GM15510 (cell line): Measurements from ENCODE around the gene NECAB2.

Source experiments
- POLR2A ChIP-seq: IDR thresholded peaks from 3 replicates; pipeline ENCODE4 v1.6.1; 2011; ENCODE audit warnings: borderline replicate concordance; ENCODE audit not compliant: insufficient read length; ENCODE audit errors: extremely low read depth

NECAB2 gene

DNA sequence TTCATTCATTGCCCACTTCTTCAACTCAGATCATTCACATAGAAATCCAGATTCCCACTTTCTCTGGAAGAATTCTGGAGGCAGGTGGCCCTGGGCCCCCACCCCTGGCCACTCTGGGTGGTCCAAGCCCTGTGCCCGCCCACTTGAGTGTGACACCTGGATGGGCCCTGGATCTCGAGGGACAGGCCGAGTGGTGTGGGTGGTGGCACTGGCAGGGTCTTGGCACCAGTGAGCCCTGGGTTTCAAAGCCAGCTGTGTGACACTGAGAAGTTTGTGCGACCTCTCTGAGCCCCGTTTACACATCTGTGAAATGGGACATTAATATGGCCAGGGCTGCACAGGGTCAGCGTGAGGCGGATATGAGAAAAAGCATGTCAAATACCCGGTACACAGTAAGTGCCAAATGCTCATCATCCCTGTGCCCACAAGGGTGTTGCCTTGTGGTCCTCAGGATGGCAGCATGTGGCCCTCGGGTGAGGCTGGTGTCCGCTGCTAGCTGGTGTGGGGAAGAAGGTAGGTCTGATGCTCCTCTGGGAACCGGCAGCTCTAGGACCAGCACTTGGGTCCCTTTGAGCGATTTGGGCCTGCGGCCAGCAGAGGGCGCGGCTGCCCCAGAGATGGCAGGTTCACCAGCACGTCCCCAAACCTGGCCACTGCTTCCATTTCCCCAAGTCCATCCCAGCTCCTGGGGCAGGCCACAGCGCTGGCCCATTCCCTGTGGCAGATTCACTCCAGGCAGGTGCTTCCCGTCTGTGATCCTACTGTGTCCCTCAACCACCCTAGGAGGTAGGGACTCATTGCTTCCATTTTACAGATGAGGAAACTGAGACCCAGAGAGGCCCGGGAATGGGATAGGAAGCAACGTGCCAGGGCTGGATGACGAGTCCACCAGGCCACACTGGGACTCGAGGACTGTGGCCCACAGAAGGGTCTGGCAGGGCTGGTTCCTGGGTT is 11.4 kb upstream of the NECAB2 start:
- no peak for TF ChIP-seq POLR2A

DNA sequence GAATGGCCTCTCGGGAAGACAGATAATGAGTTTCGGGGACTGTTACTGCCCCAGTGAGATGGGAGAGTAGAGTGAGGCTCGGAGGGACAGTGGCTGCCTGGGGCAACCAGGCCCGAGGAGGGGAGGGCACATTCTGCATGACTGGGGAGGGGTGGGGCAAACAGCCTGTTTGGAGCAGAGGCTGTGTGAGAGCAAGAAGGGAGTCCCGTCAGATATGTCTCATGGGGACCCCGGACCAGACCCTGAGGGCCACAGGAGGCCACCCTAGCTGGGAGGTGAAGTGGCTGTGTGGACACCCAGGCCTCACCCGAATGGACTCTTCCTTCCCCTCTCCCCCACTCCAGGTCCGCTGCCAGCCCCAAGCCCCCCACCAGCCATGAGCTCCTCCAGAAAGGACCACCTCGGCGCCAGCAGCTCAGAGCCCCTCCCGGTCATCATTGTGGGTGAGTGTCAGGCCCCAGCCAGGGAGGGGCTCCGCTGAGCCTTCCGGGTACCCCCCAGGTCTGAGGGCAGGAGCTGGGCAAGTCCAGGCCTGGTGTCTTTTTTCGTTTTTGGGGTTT is 10.7 kb upstream of the NECAB2 start:
- TF ChIP-seq POLR2A: no peak

DNA sequence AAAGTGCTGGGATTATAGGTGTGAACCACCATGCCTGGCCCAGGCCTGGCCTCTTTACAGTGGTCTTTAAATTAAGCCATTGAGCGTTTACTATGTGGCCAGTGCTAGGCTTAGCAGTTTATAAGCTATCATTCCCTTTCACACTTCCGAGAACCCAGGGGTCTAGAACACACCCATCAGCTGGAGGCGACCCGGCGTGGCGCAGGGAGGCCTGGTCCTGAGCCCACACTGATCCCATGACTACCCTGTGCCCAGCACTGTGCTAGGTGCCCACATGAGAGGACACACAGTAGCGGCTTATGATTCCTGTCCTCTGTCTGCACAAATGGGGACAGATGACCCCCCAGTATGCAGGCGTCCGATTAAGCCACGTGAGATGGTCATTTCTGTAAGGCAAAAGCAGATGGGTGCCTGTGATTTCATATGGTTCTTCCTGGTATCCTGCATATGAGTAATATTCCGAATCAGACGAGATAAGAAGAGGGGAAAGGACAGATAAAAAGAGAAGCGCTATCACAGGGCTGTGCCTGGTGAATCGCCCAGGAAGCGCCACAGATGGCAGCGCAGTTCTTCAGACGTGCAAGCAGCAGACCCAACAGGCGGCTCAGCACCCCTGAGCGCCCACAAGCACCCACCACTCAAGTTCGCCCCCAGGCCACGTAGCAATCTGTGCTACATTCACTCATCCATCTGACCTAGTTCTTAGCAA is 9.8 kb upstream of the NECAB2 start:
- TF ChIP-seq POLR2A: no peak

DNA sequence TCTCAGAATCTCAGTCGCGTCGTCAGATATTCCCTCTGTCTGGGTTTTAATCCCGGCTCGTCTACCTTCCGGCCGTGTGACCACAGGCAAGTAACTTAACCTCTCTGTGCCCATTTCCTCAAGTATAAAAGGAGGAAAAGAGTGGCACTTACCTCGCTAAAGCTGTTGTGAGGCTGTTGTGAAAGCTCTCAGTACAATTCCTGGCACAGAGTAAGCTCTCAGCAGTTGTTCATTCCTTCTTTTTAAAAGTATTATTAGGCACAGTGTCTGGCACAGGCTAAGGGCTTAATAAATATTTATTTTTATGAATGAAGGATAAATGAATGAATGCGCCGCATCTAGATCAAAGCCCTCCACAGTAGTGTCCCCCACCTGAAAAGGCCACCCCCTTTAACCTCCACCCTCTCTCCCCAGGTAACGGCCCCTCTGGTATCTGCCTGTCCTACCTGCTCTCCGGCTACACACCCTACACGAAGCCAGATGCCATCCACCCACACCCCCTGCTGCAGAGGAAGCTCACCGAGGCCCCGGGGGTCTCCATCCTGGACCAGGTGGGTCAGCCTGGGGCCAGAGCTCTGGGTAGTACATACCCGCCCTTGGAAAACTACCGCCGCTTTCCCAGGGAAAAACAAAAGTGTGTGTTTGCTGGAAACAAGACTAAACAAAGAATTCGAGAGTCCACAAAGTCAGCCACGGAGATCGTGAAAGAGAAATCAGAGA is 9.0 kb upstream of the NECAB2 start:
- no peak for TF ChIP-seq POLR2A

DNA sequence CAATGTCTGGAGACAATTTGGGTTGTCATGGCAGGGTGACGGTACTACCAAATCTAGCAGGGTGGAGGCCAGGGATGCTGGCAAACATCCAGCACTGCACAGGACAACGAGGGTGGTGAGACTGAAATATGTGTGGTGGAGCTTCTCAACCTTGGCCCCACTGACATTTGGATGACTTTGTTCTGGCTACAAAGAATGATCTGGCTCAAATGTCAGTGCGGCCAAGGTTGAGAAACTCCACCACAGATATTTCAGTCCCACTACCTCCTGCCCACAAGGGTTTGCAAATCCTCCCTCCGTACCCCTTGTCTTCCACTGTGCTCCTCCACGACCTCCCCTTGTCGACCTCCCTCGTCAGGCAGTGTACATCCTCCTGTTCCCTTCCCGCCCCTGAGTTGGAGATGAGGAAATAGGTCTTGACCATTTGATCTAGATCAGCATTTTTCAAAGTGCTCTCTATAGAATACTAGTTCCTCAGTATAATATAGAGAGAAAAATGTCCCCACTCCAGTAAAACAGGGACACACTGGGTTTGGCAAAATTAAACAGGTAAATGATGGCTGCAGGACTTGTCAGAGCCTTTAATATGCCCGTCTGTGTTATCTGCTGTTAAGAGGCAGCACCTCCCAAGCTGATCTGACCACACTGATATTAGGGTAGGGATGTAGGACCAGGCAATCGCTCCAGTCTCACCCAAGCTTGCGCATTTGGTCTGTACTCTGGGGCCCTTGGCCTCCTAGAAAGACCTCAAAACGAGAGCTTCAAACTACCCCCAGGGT is 8.2 kb upstream of the NECAB2 start:
- no peak for TF ChIP-seq POLR2A

DNA sequence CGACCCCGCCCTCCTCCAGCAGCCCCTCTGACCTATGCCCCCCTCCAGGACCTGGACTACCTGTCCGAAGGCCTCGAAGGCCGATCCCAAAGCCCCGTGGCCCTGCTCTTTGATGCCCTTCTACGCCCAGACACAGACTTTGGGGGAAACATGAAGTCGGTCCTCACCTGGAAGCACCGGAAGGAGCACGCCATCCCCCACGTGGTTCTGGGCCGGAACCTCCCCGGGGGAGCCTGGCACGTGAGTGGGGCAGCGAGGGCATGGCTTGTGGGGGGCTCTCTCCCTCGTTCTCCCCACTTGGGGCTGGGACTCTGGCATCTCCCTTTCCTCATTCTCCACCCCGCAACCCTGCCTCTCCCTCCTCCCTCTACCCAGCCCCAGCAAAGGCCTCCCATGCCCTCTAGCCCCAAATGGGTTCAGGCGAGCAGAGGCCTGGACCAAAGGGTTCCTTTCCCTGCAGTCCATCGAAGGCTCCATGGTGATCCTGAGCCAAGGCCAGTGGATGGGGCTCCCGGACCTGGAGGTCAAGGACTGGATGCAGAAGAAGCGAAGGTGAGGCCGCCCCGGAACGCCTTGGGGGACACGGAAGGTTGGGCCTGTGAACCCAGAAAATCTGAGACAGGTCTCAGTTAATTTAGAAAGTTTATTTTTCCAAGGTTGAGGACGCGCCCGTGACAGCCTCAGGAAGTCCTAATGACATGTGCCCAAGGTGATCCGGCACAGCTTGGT is 7.4 kb upstream of the NECAB2 start:
- no peak for TF ChIP-seq POLR2A

DNA sequence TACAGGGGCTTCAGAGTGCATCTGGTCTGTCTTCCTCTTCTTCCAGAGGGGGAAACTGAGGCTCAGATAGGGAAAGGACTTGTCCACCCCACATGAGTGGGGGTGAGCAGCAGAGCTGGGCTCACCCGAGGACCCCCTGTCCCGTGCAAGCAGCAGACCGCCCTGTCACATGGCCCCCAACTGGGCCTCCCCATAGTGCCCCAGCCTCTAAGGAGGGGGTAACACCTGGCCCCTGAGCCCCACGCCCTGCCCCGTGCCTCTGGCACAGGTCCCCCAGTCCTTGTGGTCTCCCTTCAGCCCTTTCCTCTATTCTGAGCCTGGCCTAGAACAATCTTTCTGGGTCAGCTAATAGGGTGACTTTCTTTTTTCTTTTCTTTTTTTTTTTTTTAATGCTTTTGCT is 6.5 kb upstream of the NECAB2 start:
- no peak for TF ChIP-seq POLR2A

DNA sequence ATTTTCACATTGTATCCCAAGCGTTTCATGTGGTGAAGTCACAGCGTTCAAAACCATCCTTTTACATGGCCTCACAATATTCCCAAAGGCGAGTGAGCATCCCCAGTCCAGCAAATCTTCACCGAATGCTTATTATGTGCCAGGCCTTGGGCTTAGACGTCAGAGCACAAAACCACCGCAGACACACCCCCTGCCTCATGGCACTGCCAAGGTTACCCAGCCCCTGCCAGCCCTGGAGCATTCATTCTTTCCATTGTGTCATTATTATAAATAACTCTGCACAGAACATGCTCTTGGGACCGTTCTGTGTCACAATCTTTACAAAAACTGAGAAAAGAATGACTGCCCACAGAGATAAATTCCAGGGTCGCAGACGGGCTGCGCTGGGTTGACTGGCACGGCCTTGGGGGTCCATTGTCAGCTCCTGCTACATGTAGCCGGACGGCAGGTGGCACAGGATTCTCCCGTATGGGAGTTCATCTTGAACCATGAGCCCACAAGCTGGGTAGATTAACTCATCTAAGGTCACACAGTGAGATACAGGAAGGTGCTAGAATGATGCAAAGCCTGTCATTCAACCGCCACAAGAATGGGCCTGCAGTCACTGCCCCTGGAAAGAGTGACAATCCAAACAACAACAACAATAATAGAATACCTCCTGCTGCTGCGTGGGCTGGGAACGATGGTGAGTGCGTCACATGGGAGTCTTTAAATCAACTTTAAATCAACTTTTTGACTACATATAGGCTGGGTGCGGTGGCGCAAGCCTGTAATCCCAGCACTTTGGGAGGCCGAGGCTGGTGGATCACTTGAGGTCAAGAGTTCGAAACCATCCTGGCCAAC is 4.5 kb upstream of the NECAB2 start:
- TF ChIP-seq POLR2A: no peak

DNA sequence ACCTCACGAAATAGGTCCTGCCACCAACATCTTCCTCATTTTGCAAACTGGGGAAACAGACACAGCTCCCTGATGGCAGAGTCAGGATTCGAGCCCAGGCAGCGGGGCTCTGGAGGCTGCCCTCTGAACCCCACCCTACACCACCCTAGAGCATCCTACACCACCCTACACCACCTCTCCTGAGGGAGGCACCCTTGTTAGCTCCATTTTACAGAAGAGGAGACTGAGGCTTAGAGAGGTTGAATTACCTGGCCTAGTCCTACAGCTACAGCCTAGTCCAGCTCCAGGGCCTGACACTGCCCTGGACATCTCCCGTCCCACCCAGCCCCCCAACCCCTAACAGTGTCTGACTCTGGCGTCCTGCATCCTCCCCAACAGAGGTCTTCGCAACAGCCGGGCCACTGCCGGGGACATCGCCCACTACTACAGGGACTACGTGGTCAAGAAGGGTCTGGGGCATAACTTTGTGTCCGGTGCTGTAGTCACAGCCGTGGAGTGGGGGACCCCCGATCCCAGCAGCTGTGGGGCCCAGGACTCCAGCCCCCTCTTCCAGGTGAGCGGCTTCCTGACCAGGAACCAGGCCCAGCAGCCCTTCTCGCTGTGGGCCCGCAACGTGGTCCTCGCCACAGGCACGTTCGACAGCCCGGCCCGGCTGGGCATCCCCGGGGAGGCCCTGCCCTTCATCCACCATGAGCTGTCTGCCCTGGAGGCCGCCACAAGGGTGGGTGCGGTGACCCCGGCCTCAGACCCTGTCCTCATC is 3.2 kb upstream of the NECAB2 start:
- no peak for TF ChIP-seq POLR2A

DNA sequence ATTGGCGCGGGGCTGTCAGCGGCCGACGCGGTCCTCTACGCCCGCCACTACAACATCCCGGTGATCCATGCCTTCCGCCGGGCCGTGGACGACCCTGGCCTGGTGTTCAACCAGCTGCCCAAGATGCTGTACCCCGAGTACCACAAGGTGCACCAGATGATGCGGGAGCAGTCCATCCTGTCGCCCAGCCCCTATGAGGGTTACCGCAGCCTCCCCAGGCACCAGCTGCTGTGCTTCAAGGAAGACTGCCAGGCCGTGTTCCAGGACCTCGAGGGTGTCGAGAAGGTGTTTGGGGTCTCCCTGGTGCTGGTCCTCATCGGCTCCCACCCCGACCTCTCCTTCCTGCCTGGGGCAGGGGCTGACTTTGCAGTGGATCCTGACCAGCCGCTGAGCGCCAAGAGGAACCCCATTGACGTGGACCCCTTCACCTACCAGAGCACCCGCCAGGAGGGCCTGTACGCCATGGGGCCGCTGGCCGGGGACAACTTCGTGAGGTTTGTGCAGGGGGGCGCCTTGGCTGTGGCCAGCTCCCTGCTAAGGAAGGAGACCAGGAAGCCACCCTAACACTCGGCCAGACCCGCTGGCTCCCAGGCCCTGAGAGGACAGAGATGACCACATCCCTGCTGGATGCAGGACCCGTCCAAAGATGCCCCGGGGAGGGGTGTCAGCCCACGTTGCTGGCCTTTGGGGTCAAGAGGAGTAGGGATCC is 2.4 kb upstream of the NECAB2 start:
- no peak for TF ChIP-seq POLR2A

DNA sequence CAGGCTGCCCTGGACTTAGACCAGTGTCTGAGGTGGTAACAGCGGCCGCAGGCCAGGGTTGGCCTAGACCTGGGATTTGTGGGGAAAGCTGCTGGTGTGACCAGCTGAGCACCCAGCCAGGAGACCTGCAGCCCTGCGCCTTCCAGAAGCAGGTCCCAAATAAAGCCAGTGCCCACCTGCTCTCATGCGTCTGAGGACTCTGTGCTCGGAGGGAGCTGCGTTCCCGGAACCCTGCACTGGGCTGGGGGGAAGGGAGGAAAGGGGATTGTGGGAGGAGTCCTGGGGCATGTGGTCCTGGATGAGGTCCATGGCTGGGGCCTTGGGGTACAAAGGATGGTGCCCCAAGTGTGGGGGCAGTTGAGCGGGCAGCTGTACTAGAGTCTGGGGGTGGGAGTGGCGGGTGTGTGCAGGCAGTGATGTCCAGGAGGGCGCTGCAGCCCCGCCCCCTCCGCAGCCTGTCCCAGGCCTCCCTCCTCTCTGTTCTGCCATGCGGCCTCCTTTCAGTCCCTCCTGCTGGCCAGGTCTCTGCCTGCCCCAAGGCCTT is 1.8 kb upstream of the NECAB2 start:
- no peak for TF ChIP-seq POLR2A
